Gastrocnemius medialis (tissue), 4 donors: ENCODE measurements around the gene CAMTA1. TPM values are rescaled to one million over a fixed set of nuclear protein-coding genes. Genes with fewer than 3 reads are reported as not detected.
A peak's percentile ranks its signal among the peaks of the same experiment; 100 is the strongest.

Experiments used
- ATAC-seq, 2 donors: fragments of 150-250 bp; one replicate each; pipeline ENCODE4 v1.9.1; 2016
- DNase-seq, 2 donors: peaks; one replicate each; pipeline ENCODE4 v3.0.0-alpha.2; 2019
- H3K27ac ChIP-seq, 4 donors: fragments of 200-600 bp; sonication (generic); 1 replicate in 1 of 4; 2 replicates in 3 of 4; pipeline ENCODE4 v1.5.1; 2016 to 2018; ENCODE audit warnings: mild to moderate bottlenecking in 2 of 4, moderate library complexity in 1 of 4
- H3K27me3 ChIP-seq, 3 donors: fragments of 200-600 bp; sonication (generic) in 2 of 3; 1 replicate in 1 of 3; 2 replicates in 2 of 3; pipeline versions ENCODE4 v1.5.1 to v1.6.0; 2016 to 2019; ENCODE audit warnings: mild to moderate bottlenecking in 1 of 3, moderate library complexity in 1 of 3
- H3K36me3 ChIP-seq, 2 donors: fragments of 200-600 bp; sonication (generic) in 1 of 2; one replicate each; pipeline ENCODE4 v1.5.1; 2017 to 2018
- H3K4me1 ChIP-seq, 2 donors: fragments of 200-600 bp; sonication (generic) in 1 of 2; one replicate each; pipeline ENCODE4 v1.5.1; 2016 to 2017; ENCODE audit warnings: mild to moderate bottlenecking in 2 of 2
- H3K4me3 ChIP-seq, 4 donors: fragments of 200-600 bp; sonication (generic) in 3 of 4; 1 replicate in 1 of 4; 2 replicates in 3 of 4; pipeline ENCODE4 v1.5.1; 2016 to 2019; ENCODE audit warnings: mild to moderate bottlenecking in 2 of 4
- H3K9me3 ChIP-seq, 3 donors: fragments of 200-600 bp; sonication (generic) in 2 of 3; 1 replicate in 1 of 3; 2 replicates in 2 of 3; pipeline ENCODE4 v1.5.1; 2016 to 2019
- CTCF ChIP-seq, 5 experiments: fragments of 450-650 bp in 3 of 5; fragments of 200-600 bp in 2 of 5; sonication (generic) in 2 of 5; IDR thresholded peaks in 4 of 5; conservative IDR thresholded peaks in 1 of 5; 1 replicate in 4 of 5; 2 replicates in 1 of 5; pipeline ENCODE4 v1.5.1; 2016 to 2019; ENCODE audit warnings: antibody characterized with exemption in 5 of 5, mild to moderate bottlenecking in 3 of 5, moderate library complexity in 3 of 5
- POLR2A ChIP-seq, 2 donors: fragments of 450-650 bp; IDR thresholded peaks; one replicate each; pipeline ENCODE4 v1.6.1; 2017; ENCODE audit warnings: antibody characterized with exemption in 2 of 2, mild to moderate bottlenecking in 2 of 2, moderate library complexity in 2 of 2
- in situ Hi-C, 4 donors: fragments of 200-750 bp; cut with MboI; loops; one replicate each; pipeline versions ENCODE4 v1.15.0 to v1.8.0; 2017; ENCODE audit warnings: low sequenced_read_pairs in 4 of 4
- intact Hi-C: fragments of 100-400 bp; cut with DNase I; formaldehyde crosslinking; loops from one replicate; pipeline ENCODE4 v1.15.1; 2023; ENCODE audit warnings: low total_unique reads
- total RNA-seq, 4 donors: library from RNA; depleted of rRNA; stranded (reverse); fragments of >200 nt; gene quantifications; one replicate each; pipeline versions ENCODE4 v1.1.0 to v1.2.3, GENCODE V29; 2016

The CAMTA1 gene
- total RNA-seq, 4 donors from 2014 or later = 60.5 to 113 (median 70.4) TPM

GRCh38 chr1:7489586-7489985 lies 704.3 kb downstream of the CAMTA1 start:
- intact Hi-C loops (no loop called here), in situ Hi-C loops (no loop called here)
- TF ChIP-seq POLR2A (IDR thresholded peaks at IDR 0.05) = no peak
- TF ChIP-seq CTCF (IDR thresholded peaks at IDR 0.05 in 4 of 5, conservative IDR thresholded peaks at IDR 0.05 in 1 of 5) = no peak
- Histone ChIP-seq H3K4me1 (no peaks in the 10 kb centered on the region), H3K27me3 (no peaks in the 10 kb centered on the region), H3K36me3 (no peaks in the 10 kb centered on the region), H3K4me3 (no peak overlapping the region), H3K27ac (no peak overlapping the region), H3K9me3 (no peaks in the 10 kb centered on the region)
- ATAC-seq (no peak), DNase-seq (no peak)

- DNase-seq = no peak
- H3K27me3 ChIP-seq = no peaks in the 10 kb centered on the region
- no peak overlapping the region for H3K27ac ChIP-seq
- ATAC-seq = no peak
- in situ Hi-C loops (no loop called here), intact Hi-C loops (no loop called here)
- H3K36me3 ChIP-seq = no peaks in the 10 kb centered on the region
- no peak overlapping the region for H3K4me3 ChIP-seq
- no peaks in the 10 kb centered on the region for H3K4me1 ChIP-seq
- no peaks in the 10 kb centered on the region for H3K9me3 ChIP-seq
- TF ChIP-seq POLR2A (IDR thresholded peaks at IDR 0.05) (no peak), CTCF (IDR thresholded peaks at IDR 0.05 in 4 of 5, conservative IDR thresholded peaks at IDR 0.05 in 1 of 5) (no peak)
Observed at GRCh38 chr1:7490576-7490975, 705.3 kb downstream of the CAMTA1 start.

GRCh38 chr1:7491109-7491817 lies 706.0 kb downstream of the CAMTA1 start:
- no peaks in the 10 kb centered on the region for H3K27me3 ChIP-seq
- ATAC-seq (no peak), DNase-seq (no peak)
- no peak for TF ChIP-seq CTCF (IDR thresholded peaks at IDR 0.05 in 4 of 5, conservative IDR thresholded peaks at IDR 0.05 in 1 of 5)
- TF ChIP-seq POLR2A (IDR thresholded peaks at IDR 0.05) = no peak
- intact Hi-C loops = no loop called here
- H3K36me3 ChIP-seq = no peaks in the 10 kb centered on the region
- in situ Hi-C loops = no loop called here
- peak overlapping the region in 1 of 4 donors; percentile 13 for H3K27ac ChIP-seq
- H3K4me1 ChIP-seq = no peaks in the 10 kb centered on the region
- H3K4me3 ChIP-seq = no peak overlapping the region
- no peaks in the 10 kb centered on the region for H3K9me3 ChIP-seq

DNA sequence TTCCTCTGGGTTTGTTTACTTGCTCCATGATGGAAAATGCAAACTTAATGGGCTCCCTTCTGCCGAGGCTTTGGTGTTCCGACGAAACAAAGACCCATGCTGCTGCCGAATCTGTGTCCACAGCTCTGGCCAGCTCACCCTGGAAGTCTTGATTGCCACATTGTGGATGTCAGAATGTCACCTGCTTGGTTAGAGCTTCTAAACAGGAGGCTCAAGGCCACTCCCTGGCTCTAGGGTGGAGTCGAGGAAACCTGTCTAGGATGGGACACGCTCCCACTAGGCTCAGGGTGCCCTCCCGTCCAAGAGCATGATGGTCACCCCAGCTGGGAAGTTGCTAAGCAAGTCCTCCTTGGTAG lies 706.5 kb downstream of the CAMTA1 start:
- intact Hi-C loops = no loop called here
- Histone ChIP-seq H3K36me3 (no peaks in the 10 kb centered on the region), H3K27ac (no peak overlapping the region), H3K27me3 (no peaks in the 10 kb centered on the region), H3K4me3 (no peak overlapping the region), H3K9me3 (no peaks in the 10 kb centered on the region), H3K4me1 (no peaks in the 10 kb centered on the region)
- no peak for ATAC-seq
- TF ChIP-seq POLR2A (IDR thresholded peaks at IDR 0.05) = no peak
- no peak for TF ChIP-seq CTCF (IDR thresholded peaks at IDR 0.05 in 4 of 5, conservative IDR thresholded peaks at IDR 0.05 in 1 of 5)
- in situ Hi-C loops = no loop called here
- DNase-seq = no peak
